SIG-M5 treated with dmso at 0.1 percent for 504 hours (cell line): ENCODE results near the gene SAFB.
"Not testable (repeated sequence)": the region's sequence is repeated elsewhere in the genome, so short reads cannot be mapped to it uniquely, and the experiment has no call there.

ENCODE experiments used
- DNase-seq: peaks from one replicate; lab custom pipeline; 2025; ENCODE audit not compliant: unreplicated experiment; lab: John Stamatoyannopoulos, UW

SAFB gene

GRCh38 chr19:5682107-5682482 is 59.2 kb downstream of the SAFB start:
- no peak for DNase-seq

GRCh38 chr19:5683177-5683886 is 60.4 kb downstream of the SAFB start:
- DNase-seq, result no peak

- DNase-seq, result no peak
Observed at GRCh38 chr19:5684694-5685430, 62.0 kb downstream of the SAFB start.

- no peak for DNase-seq
Observed at GRCh38 chr19:5686326-5686646, 63.4 kb downstream of the SAFB start.

- peak; percentile 89 for DNase-seq
Observed at GRCh38 chr19:5686647-5687359, 63.9 kb downstream of the SAFB start.

- no peak for DNase-seq
Observed at GRCh38 chr19:5687360-5688198, 64.7 kb downstream of the SAFB start.

GRCh38 chr19:5688262-5688881 is 65.5 kb downstream of the SAFB start:
- DNase-seq, result not testable (repeated sequence)

- DNase-seq, result peak; percentile 83
Observed at GRCh38 chr19:5690125-5690954, 67.5 kb downstream of the SAFB start, which contains the start of gene RPL36. Gene RPL36 (plus strand): TSS chr19:5690295. CDS start chr19:5690508, 213 bp downstream.

- peak; percentile 51 for DNase-seq
Observed at GRCh38 chr19:5690955-5691821, 68.3 kb downstream of the SAFB start.

- no peak for DNase-seq
Observed at GRCh38 chr19:5691822-5692722, 69.2 kb downstream of the SAFB start.

GRCh38 chr19:5692723-5693194 is 69.9 kb downstream of the SAFB start:
- DNase-seq, result no peak

GRCh38 chr19:5693195-5694166 is 70.6 kb downstream of the SAFB start:
- no peak for DNase-seq

- DNase-seq, result no peak
Observed at GRCh38 chr19:5694167-5694955, 71.5 kb downstream of the SAFB start.

GRCh38 chr19:5694956-5695648 is 72.2 kb downstream of the SAFB start:
- no peak for DNase-seq

GRCh38 chr19:5695649-5696195 is 72.8 kb downstream of the SAFB start:
- DNase-seq, result no peak
